Stimulated activated CD8-positive, alpha-beta memory T cell treated with anti-CD3 and anti-CD28 coated beads, Interleukin-7, amount 100 ng/mL, for 48 hours (primary cell): ENCODE results near the gene IMP3.
"Not testable (repeated sequence)": the region's sequence is repeated elsewhere in the genome, so short reads cannot be mapped to it uniquely, and the experiment has no call there.

Experiments
- DNase-seq, 2 donors: peaks; one replicate each; pipeline ENCODE4 v3.0.0-alpha.2; 2020; ENCODE audit warnings: low read depth in 1 of 2; ENCODE audit errors: extremely low read depth in 1 of 2

The IMP3 gene, protein sequence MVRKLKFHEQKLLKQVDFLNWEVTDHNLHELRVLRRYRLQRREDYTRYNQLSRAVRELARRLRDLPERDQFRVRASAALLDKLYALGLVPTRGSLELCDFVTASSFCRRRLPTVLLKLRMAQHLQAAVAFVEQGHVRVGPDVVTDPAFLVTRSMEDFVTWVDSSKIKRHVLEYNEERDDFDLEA

DNA sequence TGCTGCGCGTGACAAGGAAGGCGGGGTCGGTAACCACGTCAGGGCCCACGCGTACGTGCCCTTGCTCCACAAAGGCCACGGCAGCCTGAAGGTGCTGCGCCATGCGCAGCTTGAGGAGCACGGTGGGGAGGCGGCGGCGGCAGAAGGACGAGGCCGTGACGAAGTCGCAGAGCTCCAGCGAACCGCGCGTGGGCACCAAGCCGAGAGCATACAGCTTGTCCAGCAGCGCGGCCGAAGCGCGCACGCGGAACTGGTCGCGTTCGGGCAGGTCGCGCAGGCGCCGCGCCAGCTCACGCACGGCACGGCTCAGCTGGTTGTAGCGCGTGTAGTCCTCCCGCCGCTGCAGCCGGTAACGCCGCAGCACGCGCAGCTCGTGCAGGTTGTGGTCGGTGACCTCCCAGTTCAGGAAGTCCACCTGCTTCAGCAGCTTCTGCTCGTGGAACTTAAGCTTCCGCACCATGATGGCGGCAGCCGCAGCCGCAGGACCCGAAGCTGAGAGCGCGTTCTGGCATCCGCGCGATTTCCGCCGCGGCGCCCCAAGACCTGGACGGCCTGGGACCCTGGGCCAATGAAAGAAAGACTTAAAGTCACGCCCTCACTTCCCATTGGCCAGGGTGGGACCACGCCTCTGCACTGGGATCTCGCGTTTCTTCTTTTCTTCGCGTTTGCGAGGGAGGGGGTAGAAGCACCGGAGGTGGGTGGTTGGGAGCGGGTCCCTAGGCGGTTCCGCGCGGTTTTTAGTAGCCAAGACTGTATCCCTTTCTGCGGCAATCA is at the start of gene IMP3:
Gene IMP3 (minus strand): TSS at position 516 of the 774 bp plus-strand sequence. CDS start 56 bp downstream, at position 460.
- peak; percentile 89 to 95 for DNase-seq

DNA sequence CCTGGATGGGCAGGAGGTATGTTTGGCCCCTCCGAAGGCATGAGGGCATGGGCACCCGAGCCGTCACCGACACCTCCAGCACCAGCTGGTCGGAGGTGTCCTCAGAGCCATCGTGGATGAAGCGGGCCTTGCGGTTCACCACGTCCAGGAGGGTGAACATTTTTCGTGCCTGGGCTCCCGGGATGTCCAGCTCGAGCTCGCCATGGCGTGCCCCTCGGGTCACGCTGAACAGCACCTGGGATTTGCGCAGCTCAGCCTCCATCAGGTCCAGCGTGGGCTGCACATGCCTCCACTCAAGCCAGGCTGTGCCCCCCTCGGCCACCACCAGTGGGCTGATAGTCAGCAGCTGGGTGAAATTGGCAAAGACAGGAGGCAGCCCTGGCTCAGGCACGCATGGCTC is 49.4 kb upstream of the IMP3 start:
- not testable (repeated sequence) for DNase-seq

DNA sequence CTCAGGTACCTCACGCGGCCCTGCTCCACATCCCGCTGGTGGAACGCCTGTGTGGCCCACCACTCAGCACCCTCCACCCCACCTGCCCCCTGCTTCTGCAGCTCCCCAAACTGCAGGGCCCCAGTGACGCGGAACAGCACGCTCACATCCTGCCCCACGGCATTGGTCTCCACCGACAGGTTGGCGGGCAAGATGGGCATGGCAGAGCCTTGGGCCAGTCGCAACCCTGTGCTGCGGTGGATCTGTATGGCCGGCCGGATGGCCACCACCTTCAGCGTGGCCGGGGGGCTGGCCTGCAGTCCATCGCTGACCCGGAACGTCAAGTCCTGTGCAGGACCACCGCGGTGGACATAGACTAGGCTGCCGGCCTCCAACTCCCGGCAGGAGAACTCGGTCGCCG is 48.8 kb upstream of the IMP3 start:
- no peak for DNase-seq

DNA sequence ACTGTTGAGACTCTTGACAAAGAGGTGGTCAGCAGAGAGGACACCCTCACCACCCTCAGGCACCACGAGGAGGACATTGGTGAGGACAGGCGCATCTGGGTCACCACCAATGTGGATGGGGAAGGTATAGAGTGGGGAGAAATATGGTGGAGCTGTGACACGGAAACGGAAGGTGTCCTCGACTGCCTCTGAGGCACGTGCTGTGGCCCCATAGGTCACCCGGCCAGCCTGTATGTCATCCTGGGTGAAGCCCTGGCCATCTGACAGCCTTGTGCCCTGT is 48.2 kb upstream of the IMP3 start:
- DNase-seq = no peak

DNA sequence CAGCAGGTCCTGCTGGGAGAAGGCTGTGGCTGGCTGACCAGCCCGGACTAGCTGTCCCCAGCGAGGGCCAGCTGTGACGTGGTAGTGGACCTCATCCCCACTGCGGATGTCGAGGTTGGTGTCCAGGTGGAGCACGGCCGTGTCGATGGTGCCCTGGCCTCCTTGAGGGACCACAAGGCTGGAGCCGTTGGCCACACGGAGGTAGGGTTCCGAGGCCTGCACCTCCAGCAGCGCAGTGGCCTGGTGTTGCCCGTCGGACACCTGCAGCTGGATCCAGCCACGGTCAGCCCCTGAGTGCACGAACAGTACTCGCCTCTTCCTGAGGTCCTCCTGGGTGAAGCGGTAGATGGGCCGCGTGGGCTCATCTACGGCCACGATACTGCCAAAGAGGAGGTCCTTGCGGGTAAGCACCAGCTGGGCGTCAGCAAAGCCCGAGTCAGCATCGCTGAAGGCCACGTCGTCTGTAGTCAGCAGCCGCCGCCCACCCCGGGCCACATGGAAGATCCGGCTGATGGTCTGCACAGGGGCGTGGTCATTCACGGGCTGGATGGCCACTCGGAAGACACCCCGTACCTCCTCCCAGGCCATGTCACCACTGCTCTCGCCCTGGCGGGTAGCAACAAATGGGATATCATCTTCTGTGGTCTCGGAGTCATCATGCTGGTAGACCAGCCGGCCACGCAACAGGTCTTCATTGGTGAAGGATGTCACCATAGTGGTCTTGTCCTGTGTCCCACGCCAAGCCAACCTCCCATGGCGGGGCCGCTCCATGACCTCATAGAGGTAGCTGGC is 47.7 kb upstream of the IMP3 start:
- DNase-seq = no peak

DNA sequence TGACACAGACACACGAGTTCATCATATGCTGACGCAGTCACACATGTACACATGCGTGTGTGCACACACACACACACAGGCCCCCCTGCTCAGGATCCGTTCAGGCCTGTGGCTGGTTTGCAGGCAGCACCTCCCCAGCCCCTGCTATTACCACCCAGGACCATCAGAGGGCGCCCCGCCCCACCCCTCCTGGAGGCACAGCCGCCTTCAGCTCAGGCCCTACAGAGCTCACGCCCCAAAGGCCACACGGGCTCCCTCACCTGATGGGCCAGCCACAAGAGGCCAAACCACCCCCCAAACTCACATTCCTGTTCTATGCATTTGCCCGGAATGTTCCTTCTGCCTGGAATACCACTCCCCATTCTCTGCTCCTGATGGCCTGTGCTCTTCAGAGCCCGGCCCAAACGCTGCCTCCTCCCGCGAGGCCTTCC is 46.2 kb upstream of the IMP3 start:
- DNase-seq = peak; percentile 56 to 66

DNA sequence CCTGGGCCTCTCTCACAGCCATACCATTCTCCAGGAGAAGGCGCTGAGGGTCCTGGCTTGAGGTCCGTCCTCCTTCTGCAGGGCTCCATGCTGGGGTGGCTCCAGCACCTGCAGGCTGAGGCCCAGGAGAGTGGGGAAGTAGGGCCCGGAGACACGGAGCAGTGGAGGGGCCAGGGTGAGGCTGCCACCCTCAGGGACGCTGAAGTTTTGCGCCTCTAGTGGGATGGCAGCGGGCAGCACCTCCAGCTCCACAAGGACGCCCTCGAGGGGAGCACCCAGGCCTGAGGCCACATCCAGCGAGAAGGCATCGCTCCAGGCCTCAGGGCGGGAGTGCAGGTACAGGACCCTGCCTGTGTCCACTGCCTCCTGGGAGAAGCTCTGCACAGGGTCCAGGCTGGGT is 45.2 kb upstream of the IMP3 start:
- DNase-seq = no peak

DNA sequence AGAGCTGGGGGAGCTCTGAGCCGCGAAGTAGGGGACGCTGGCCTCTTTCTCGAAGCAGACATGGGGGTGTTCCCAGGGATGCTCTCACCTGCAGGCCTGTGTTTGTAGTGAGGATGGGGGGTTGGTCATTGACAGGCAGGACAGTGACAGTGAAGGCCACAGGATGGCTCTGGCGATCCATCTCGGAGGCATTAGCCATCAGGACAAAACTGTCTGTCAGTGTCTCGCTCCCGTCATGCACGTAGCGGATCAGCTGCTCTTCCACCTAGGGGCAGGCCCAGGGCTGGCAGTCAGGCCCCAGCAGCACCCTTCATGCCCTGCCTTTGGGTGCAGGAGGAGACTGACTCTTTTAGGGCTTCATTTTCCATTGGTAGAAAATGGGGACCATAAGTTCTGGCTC is 44.6 kb upstream of the IMP3 start:
- DNase-seq = no peak

DNA sequence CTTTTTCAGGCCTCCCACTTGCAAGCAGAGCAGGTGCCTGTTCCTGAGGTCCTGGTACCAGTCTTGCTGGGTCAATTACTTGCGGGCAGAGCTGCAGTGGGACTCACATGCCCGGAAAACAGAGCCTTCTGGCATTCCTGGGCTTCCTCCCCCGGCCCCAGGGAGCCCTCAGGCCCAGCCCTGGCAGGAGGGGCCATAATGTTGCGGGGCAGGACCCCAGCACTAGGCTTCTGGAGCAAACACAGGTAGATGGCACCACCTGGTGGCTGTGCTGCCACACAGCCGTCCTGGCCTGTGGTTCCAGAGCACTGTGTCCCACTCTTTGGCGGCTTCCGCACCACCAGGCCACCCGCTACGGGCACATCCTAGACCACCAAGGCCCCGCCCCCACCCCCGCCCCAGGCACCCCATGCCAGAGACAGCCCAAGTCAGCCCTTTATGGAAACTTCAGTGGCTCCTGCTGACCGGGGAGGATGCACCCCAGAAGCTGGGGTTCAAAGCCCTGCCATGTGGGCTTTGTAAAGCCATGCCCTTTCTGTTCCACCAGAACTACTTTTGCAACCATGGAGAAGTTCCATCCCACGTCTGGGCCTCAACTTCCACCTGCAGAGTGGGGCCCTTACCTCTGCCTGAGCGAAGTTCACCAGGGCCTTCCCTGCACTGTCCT is 43.8 kb upstream of the IMP3 start:
- peak; percentile 41 to 52 for DNase-seq

DNA sequence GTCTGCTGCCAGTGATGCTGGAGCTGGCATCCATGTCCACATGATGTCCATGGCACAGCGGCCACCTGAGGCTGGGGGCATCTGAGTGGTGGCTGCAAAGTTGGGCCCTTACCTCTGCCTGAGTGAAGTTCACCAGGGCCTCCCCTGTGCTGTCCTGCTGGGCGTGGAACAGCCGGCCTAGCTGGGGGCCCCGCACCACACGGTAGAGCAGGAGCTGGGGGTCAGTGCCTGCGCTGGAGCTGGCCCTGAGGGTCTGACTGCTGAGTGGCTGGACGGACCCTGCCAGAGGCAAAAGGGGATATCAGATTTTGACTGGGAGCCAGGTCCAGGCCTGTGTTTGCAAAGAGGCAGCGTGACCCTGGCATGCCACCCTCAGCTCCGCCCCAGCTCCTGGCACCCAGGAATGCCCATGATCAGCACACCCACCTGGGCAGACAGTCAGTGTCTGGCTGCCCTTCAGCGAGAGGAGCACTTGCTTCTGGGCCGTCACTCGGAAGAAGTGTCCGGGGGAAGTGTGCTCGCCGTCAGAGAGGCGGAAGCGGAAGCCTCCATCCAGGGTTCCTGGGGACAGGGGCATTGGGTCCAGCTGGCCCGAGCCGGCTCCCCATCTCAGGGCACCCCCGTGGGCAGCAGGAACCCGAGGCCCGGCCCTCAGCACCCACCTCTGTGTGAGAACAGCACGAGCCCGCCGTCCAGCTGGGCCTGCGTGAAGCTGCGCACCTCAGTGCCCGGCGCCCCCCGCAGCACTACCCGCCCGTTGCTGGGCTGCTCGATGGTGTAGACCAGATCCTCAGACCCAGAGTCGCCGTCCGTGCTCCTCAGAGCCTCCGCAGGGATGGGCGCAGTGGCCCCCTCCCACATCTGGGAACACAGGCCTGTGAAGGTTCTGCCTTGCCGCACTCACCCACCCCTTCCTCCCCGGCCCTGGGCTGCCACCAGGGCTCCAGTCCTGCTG is 42.4 kb upstream of the IMP3 start:
- DNase-seq = no peak

DNA sequence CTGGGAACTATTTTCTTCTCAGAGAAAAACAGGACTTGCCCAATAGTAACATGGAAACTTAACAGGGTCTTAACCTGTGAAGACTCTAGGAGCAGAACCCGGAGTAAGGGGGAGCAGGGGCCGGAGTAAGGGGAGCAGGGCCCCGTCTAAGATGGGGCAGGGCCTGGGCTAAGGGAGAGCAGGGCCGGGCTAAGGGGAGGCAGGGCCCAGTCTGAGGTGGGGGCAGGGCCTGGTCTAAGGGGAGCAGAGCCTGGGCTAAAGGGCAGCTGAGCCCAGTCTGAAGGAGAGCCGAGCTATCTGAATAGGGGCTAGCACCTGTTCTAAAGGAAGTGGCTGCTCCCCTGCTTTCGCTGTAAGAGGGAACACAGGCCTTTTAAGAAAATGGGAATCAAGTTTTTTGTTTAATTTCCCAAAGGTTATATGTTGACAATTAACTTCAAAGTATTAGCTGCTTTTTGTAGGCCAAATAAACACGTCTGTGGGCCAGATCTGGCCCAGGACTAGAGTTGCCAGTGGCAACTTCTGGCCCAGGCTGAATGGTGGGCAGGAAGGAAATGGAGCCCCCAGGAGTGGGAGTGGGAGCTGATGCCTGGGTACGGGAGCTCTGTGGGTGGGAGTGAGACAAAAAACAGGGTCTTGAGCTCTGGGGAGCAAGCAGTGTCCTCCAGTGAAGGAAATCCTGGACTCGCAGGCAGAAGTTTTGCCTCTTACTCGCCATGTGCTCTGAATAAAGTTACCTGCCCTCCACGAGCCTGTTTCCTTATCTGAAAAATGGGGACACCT is 40.2 kb upstream of the IMP3 start:
- no peak for DNase-seq

DNA sequence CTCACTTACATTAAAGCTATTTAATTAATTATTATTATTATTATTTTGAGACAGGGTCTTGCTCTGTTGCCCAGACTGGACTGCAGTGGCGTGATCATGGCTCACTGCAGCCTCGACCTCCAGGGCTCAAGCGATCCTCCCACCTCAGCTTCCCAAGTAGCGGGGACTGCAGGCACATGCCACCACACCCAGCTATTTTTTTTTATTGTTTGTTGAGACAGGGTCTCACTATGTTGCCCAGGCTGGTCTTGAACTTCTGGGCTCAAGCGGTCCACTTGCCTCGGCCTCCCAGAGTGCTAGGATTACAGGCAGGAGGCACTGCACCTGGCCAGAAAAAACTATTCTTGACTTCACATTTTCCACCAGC is 38.3 kb upstream of the IMP3 start:
- DNase-seq = not testable (repeated sequence)

DNA sequence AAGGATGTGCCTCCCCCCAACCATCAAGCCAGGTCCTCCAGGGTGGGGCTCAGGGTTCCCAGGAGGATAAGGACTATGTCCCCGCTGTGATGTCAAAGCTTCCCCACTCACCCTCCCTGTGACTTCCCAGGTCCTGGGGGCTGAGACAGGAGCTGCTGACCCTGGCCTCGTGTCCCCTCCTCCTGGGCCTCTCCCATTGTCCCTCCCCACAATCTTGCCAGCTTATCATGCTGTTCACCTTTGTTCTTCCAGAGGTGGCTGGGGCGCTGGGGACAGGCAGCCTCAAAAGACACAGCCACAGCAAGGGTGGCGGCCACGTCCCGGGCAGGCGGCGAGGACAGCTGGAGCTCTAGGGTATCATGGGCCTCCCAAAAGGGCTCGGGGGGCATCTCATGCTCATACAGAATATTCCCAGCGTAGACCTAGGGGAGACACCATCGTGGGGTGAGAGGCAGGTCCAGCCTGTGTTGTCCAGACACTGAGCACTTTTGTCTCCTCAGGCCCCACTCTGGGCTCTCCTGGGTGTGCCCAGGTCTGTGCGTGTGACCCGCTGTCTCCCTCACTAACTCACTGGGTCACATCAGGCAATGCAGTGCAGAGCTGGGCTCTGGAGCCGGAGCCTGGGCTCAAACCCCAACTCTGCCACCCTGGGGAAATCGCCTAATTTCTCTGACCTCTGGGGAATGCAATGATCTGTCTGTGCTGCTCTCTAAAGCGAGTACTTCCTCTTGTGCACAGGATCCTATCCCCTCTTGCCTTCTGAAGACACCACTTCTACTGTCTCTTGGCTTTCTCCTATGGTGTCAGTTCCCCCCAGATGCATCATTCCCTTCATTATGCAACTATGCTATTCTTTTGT is 37.7 kb upstream of the IMP3 start:
- DNase-seq = no peak

DNA sequence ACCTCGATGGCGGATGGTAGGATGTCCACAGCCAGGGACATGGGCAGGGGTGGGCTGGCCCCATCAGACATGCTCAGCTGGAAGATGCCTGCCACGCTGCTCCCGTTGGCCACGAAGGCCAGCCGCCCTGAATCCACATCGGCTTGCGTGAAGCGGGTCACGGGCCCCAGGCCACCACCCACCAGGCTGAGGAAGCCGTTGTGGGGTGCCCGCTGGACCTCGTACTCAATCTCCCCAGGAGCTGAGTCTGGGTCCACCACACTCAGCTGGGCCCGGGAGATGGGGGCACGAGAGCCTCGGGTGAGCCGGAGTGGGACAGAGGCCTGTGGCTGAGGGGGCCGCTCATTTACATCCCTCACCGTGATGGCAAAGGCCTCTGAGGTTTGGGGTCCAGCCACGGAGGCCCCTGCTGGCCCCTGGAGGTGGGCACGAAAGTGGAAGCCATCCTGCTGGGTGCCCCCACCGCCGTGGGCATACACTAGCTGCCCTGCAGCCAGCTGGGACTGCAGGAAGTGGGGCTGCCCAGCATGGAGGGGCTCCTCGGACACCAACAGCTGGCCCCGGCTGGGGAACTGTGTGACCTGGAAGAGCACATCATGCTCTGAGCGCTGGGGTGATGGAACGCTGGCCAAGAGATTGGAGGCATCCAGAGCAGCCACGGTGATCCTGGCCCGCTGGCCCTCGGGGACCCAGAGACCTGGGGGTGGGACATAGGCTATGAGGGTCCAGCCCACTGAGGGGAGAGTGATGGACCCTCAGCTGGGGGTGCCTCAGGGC is 36.9 kb upstream of the IMP3 start:
- no peak for DNase-seq

DNA sequence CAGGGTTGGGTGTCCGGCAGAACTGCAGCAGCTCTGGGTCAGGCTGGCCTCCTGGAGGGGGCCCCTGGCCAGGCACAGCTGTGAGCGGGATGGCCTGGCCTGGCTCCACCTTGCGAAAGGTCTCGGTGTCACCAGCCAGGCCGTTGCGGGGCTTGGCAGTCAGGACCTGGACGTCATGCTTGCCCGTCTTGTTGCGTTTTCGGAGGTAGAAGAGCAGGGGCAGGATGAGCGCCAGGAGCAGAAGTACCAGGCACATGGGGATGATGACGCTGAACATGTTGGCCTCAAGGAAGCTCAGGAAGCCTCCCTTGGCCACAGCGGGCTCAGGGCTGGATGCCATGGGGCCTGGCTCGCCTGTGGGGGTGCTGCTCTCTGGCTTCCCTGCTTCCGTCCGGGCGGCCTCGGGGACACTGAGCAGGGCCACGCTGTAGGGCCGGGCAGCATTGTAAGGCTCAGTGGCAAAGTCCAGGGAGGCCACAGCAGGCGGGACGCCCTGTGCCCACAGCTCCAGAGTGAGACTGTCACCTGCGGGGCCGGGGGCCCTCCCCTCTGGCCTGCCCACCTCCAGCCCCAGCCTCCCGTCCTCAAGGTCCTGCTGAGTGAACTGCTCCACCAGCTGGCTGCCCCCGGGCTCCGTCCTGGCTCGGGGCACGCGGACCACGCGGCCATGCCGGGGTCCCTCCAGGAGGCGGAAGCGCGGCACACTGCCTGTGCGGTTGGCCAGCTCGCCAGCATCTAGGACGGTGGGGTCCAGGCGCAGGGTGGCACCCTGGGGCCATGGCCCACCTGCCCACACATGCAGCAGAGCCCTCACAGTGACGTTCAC is 35.8 kb upstream of the IMP3 start:
- DNase-seq = no peak

DNA sequence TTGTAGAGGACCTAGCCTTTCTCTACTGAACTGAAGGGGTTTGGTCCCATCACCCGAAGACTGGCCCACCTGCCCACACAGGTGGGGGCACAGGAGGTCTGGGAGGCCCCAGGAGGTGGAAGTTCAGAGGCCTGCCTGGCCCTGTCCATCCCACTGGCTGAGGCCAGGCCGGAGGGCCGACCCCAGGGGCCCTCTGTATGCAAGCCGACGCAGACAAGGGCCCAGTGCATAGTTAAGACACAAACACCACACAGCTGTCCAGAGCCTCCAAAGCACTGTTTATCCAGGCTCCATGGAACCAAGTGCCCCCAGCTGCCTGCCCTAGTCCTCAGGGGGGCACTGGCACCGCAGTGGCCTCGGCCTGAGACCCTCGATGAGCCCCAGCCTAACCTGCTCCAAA is 34.3 kb upstream of the IMP3 start:
- DNase-seq = no peak
